Liver (tissue), 3 donors: ENCODE results near the gene ME2.

Experiments used
- EGR1 ChIP-seq, 2 donors: IDR thresholded peaks; 2 replicates each; pipeline ENCODE4 v1.6.1; 2016 to 2018; ENCODE audit warnings: antibody characterized with exemption in 2 of 2, low read depth in 2 of 2
- GABPA ChIP-seq, 2 donors: IDR thresholded peaks in 1 of 2; conservative IDR thresholded peaks in 1 of 2; 2 replicates each; pipeline ENCODE4 v1.6.1; 2016; ENCODE audit warnings: antibody characterized with exemption in 2 of 2, mild to moderate bottlenecking in 1 of 2, moderate library complexity in 1 of 2
- HNF4A ChIP-seq, 2 donors: conservative IDR thresholded peaks; 2 replicates each; pipeline ENCODE4 v1.6.1; 2016; ENCODE audit warnings: antibody characterized with exemption in 2 of 2, mild to moderate bottlenecking in 2 of 2
- JUND ChIP-seq, 2 donors: IDR thresholded peaks; 2 replicates each; pipeline ENCODE4 v1.6.1; 2016; ENCODE audit warnings: antibody characterized with exemption in 2 of 2
- RAD21 ChIP-seq, 2 donors: IDR thresholded peaks; 2 replicates each; pipeline ENCODE4 v1.6.1; 2016; ENCODE audit warnings: antibody characterized with exemption in 2 of 2, mild to moderate bottlenecking in 2 of 2
- RXRA ChIP-seq, 2 donors: IDR thresholded peaks; 2 replicates each; pipeline ENCODE4 v1.6.1; 2017 to 2018; ENCODE audit warnings: antibody characterized with exemption in 2 of 2, mild to moderate bottlenecking in 1 of 2
- TAF1 ChIP-seq: conservative IDR thresholded peaks from 2 replicates; pipeline ENCODE4 v1.6.1; 2016; ENCODE audit warnings: antibody characterized with exemption, mild to moderate bottlenecking
- TF ChIP-seq, protein P1 (sequence below): IDR thresholded peaks from 2 replicates; pipeline ENCODE4 v1.6.1; 2016; ENCODE audit warnings: antibody characterized with exemption
- TF ChIP-seq, protein P2 (sequence below): fragments of 150-350 bp; IDR thresholded peaks from 2 replicates; pipeline ENCODE4 v1.5.1; 2017; ENCODE audit warnings: improper control_type of control experiment, low read depth, low read length; ENCODE audit not compliant: missing input control
- TF ChIP-seq, protein P3 (sequence below): IDR thresholded peaks from 2 replicates; pipeline ENCODE4 v1.6.1; 2016; ENCODE audit warnings: antibody characterized with exemption
- TF ChIP-seq, protein P4 (sequence below): IDR thresholded peaks from 2 replicates; pipeline ENCODE4 v1.6.1; 2016; ENCODE audit warnings: antibody characterized with exemption, mild to moderate bottlenecking
- donor health status: healthy.
- donor health status: healthy.

DNA sequence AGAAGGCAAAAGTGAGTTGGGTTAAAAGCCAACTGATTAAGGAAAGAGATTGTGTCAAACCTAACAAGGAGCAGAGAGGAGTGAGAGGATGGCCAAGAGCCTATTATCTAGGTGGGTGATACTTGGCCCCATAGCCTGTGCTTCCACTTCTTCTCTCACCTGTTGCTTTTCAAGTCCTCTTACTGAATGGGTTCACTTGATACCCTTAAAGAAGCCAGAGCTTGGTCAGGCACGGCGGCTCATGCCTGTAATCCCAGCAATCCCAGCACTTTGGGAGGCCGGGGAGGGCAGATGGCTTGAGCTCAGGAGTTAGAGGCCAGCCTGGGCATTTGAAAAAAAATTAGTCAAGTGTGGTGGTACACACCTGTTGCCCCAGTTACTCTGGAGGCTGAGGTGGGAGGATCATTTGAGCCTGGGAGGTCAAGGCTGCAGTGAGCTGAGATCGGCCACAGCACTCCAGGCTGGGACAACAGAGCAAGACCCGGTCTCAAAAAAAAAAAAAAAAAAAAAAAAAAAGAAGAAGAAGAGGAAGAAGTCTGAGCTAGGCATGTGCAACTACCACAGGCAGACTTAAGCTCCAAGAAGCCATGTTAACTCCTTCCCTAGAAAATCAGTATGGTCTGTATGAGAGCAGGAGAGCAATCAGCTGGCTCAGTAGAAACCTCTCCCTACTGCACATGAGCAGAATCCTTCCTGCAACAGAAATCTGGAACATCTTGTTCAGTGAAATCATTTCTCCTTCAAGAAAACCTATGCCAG, 28.4 kb upstream of the ME2 start:
- TF ChIP-seq, protein P1, sequence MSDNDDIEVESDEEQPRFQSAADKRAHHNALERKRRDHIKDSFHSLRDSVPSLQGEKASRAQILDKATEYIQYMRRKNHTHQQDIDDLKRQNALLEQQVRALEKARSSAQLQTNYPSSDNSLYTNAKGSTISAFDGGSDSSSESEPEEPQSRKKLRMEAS: no peak
- TF ChIP-seq, protein P2, sequence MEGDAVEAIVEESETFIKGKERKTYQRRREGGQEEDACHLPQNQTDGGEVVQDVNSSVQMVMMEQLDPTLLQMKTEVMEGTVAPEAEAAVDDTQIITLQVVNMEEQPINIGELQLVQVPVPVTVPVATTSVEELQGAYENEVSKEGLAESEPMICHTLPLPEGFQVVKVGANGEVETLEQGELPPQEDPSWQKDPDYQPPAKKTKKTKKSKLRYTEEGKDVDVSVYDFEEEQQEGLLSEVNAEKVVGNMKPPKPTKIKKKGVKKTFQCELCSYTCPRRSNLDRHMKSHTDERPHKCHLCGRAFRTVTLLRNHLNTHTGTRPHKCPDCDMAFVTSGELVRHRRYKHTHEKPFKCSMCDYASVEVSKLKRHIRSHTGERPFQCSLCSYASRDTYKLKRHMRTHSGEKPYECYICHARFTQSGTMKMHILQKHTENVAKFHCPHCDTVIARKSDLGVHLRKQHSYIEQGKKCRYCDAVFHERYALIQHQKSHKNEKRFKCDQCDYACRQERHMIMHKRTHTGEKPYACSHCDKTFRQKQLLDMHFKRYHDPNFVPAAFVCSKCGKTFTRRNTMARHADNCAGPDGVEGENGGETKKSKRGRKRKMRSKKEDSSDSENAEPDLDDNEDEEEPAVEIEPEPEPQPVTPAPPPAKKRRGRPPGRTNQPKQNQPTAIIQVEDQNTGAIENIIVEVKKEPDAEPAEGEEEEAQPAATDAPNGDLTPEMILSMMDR: no peak
- TF ChIP-seq TAF1: no peak
- no peak for TF ChIP-seq EGR1 (IDR thresholded peaks at IDR 0.05; ENCODE audit: low read depth in 2 of 2)
- no peak for TF ChIP-seq RXRA (IDR thresholded peaks at IDR 0.05)
- TF ChIP-seq, protein P3, sequence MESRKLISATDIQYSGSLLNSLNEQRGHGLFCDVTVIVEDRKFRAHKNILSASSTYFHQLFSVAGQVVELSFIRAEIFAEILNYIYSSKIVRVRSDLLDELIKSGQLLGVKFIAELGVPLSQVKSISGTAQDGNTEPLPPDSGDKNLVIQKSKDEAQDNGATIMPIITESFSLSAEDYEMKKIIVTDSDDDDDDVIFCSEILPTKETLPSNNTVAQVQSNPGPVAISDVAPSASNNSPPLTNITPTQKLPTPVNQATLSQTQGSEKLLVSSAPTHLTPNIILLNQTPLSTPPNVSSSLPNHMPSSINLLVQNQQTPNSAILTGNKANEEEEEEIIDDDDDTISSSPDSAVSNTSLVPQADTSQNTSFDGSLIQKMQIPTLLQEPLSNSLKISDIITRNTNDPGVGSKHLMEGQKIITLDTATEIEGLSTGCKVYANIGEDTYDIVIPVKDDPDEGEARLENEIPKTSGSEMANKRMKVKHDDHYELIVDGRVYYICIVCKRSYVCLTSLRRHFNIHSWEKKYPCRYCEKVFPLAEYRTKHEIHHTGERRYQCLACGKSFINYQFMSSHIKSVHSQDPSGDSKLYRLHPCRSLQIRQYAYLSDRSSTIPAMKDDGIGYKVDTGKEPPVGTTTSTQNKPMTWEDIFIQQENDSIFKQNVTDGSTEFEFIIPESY: no peak
- TF ChIP-seq JUND (IDR thresholded peaks at IDR 0.05): no peak
- TF ChIP-seq, protein P4, sequence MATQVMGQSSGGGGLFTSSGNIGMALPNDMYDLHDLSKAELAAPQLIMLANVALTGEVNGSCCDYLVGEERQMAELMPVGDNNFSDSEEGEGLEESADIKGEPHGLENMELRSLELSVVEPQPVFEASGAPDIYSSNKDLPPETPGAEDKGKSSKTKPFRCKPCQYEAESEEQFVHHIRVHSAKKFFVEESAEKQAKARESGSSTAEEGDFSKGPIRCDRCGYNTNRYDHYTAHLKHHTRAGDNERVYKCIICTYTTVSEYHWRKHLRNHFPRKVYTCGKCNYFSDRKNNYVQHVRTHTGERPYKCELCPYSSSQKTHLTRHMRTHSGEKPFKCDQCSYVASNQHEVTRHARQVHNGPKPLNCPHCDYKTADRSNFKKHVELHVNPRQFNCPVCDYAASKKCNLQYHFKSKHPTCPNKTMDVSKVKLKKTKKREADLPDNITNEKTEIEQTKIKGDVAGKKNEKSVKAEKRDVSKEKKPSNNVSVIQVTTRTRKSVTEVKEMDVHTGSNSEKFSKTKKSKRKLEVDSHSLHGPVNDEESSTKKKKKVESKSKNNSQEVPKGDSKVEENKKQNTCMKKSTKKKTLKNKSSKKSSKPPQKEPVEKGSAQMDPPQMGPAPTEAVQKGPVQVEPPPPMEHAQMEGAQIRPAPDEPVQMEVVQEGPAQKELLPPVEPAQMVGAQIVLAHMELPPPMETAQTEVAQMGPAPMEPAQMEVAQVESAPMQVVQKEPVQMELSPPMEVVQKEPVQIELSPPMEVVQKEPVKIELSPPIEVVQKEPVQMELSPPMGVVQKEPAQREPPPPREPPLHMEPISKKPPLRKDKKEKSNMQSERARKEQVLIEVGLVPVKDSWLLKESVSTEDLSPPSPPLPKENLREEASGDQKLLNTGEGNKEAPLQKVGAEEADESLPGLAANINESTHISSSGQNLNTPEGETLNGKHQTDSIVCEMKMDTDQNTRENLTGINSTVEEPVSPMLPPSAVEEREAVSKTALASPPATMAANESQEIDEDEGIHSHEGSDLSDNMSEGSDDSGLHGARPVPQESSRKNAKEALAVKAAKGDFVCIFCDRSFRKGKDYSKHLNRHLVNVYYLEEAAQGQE: no peak
- TF ChIP-seq RAD21 (IDR thresholded peaks at IDR 0.05): no peak
- no peak for TF ChIP-seq HNF4A (conservative IDR thresholded peaks at IDR 0.05)
- no peak for TF ChIP-seq GABPA (IDR thresholded peaks at IDR 0.05 in 1 of 2, conservative IDR thresholded peaks at IDR 0.05 in 1 of 2)
